22Rv1 (cell line): Measurements from ENCODE around the gene PRR5.
"Not testable (repeated sequence)": the region's sequence is repeated elsewhere in the genome, so short reads cannot be mapped to it uniquely, and the experiment has no call there.

ENCODE experiments used
- H3K27ac ChIP-seq: fragments of 450-650 bp; 2 replicates; pipeline ENCODE4 v1.5.1; 2017
- ZFX ChIP-seq: fragments of 450-650 bp; IDR thresholded peaks from 2 replicates; pipeline ENCODE4 v1.6.1; 2017; ENCODE audit warnings: antibody characterized with exemption, borderline replicate concordance
- TF ChIP-seq, protein P1 (sequence below): fragments of 450-650 bp; IDR thresholded peaks from 2 replicates; pipeline ENCODE4 v1.5.1; 2017; ENCODE audit warnings: mild to moderate bottlenecking

The PRR5 gene, protein sequence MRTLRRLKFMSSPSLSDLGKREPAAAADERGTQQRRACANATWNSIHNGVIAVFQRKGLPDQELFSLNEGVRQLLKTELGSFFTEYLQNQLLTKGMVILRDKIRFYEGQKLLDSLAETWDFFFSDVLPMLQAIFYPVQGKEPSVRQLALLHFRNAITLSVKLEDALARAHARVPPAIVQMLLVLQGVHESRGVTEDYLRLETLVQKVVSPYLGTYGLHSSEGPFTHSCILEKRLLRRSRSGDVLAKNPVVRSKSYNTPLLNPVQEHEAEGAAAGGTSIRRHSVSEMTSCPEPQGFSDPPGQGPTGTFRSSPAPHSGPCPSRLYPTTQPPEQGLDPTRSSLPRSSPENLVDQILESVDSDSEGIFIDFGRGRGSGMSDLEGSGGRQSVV

DNA sequence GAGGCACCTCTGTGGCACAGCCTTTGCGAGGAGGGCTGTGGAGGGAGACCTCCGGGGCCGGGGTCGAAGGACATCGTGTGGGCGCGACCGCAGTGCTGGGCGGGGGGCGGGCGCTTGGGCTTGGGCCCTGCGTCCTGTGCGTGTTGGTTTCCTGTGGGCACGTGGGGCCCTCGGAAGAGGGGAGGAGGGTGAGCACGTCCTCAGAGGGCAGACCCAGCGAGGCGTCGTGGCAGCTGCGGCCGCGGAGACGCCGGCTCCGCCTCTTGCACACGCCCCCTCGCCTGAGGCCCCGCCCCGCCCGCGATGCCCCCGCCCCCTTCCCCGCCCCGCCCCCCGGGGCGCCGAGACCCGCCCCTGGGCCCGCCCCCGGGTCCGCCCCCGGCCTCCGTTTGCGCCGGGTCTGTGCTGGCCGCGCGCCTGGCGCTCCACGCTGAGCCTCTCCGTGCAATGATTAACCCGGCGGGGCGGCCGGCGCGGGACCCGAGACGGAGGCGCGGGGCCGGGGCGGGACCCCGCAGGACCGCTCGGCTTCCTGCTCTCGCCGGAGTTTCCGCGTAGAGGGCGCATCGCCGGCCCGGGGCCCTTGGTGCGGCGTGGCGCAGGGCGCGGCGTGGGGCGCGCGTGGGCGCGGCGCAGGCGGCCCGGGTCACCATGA is at the start of gene PRR5:
Gene PRR5 (plus strand): TSS at position 381 of the 655 bp plus-strand sequence. CDS start 271 bp downstream, at position 652.
- peak within 1 kb of the TSS; percentile 74 for H3K27ac ChIP-seq

DNA sequence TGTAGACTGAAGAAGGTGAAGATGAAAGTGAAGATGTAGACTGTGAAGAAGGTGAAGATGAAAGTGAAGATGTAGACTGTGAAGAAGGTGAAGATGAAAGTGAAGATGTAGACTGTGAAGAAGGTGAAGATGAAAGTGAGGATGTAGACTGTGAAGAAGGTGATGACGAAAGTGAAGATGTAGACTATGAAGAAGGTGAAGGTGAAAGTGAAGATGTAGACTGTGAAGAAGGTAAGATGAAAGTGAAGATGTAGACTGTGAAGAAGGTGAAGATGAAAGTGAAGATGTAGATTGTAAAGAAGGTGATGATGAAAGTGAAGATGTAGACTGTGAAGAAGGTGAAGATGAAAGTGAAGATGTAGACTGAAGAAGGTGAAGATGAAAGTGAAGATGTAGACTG is 49.1 kb upstream of the PRR5 start:
- H3K27ac ChIP-seq, result not testable (repeated sequence)

More for the DNA sequence above, at the start of gene PRR5:
- TF ChIP-seq ZFX, result no peak
- TF ChIP-seq, protein P1, sequence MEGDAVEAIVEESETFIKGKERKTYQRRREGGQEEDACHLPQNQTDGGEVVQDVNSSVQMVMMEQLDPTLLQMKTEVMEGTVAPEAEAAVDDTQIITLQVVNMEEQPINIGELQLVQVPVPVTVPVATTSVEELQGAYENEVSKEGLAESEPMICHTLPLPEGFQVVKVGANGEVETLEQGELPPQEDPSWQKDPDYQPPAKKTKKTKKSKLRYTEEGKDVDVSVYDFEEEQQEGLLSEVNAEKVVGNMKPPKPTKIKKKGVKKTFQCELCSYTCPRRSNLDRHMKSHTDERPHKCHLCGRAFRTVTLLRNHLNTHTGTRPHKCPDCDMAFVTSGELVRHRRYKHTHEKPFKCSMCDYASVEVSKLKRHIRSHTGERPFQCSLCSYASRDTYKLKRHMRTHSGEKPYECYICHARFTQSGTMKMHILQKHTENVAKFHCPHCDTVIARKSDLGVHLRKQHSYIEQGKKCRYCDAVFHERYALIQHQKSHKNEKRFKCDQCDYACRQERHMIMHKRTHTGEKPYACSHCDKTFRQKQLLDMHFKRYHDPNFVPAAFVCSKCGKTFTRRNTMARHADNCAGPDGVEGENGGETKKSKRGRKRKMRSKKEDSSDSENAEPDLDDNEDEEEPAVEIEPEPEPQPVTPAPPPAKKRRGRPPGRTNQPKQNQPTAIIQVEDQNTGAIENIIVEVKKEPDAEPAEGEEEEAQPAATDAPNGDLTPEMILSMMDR, result no peak; the same call in 1 of the 2 replicates

DNA sequence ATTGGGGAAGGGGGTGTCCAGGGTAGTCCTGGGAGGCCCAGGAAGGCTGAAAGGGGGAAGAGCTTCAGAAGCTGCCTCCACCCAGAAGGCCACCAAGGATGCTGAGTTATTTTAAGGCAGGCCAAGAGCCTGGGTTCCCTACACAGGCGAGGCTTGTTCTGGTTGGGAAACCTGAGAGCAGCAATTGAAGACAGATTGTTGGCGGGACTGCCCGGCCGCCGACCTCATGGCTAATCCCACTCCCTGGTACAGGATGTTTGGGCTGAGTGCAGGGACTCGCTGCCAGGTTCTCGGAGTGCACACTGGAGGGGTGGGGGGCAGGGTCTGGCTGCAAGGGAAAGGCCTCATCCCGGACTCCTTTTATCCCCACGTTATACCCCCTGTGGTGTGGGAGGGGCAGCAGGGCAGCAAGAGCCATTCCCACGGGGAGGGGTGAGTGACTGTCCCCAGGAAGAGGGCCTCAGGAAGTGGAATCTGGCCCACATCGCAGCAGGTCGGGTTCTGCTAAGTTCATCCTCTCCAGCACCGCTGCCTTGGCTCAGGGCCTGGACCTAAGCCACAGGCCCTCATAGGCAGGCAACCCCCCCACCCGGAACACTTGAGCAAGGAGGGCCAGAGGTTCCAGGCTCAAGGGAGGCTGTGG is 43.6 kb upstream of the PRR5 start:
- no peak overlapping the region for H3K27ac ChIP-seq

DNA sequence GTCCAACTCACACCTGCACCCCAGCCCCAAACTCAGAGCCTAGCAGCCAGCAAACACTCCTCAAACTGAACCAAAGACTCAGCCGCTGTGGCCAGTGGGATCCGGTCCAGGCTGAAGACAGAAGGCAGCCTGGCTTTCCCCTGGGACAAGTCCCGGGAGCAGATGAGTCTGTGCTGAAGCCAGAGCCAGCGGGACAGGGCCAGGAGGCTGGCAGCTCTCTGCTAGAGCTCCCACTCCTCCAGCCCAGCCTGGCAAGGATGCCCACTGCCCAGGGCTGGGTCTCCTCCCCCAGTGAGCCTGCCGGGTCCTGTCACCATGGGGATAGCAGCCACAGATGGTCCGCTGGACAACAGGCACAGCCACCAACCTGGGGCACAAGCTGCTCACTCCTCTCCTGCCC is 42.9 kb upstream of the PRR5 start:
- no peak overlapping the region for H3K27ac ChIP-seq
- TF ChIP-seq, protein P1, result no peak
- TF ChIP-seq ZFX, result no peak

More for the DNA sequence above, 43.6 kb upstream of the PRR5 start:
- no peak for TF ChIP-seq ZFX
- TF ChIP-seq, protein P1, result no peak

DNA sequence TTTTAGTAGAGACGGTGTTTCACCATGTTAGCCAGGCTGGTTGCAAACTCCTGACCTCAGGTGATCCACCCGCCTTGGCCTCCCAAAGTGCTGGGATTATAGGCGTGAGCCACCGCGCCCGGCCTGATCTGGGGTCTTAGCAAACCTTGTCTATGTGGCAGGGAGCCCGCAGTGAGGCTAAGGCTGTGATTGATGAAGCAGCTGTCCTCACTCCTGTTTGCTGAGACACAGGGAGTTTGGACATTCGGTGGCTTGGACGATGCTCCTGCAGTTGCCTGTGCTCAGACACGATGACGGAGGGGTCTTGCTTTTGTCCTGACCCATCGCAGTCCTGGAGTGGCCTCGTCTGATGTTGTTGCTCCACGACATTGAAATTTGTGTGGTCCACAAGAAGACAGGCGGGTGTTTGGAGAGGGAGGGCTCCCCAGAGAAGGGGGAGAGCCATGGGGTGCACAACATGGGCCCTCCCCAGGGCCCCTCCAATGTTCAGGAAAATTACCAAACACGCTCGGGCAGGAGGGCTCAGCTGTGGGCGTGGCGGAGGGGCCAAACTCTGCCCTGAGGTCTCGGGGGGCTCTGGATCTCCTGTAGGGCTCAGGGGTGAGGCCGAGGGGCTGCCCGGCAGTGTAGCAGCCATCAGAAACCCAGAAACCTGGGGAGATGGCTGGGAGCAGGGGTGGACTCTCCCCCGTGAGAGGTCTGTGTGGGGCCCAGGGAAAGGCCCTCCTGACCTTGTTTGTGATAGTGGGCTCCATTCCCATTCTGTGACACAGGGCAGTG is 41.8 kb upstream of the PRR5 start:
- H3K27ac ChIP-seq, result no peak overlapping the region
- TF ChIP-seq, protein P1, result no peak
- no peak for TF ChIP-seq ZFX

DNA sequence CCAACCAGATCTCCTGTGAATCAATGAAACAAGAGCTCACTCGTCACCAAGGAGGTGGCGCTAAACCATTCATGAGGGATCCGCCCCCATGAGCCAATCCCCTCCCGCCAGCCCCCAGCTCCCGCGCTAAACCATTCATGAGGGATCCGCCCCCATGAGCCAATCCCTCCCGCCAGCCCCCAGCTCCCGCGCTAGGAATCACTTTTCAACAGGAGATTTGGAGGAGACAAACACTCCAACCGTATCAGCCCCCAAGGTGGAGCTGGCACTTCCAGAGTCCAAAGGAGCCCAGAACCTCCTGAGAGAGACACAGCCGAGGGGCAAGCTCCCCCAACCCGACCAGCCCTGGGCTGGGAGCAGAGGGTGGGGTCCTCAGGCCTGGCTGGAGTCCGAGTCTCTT is 40.9 kb upstream of the PRR5 start:
- TF ChIP-seq, protein P1, result no peak
- no peak for TF ChIP-seq ZFX
- no peak overlapping the region for H3K27ac ChIP-seq
